ENCODE results near the gene OR1I1. TPM values are rescaled to one million over a fixed set of nuclear protein-coding genes. Genes with fewer than 3 reads are reported as not detected.

OR1I1 gene
- total and polyA plus RNA-seq, 8 donors: not detected

GRCh38 chr19:15042003-15042402 is 40.0 kb upstream of the OR1I1 start:
- no peaks in the 10 kb centered on the region for H3K9me3 ChIP-seq
- TF ChIP-seq CTCF (IDR thresholded peaks at IDR 0.05) (no peak), EP300 (IDR thresholded peaks at IDR 0.05) (no peak), POLR2AphosphoS5 (IDR thresholded peaks at IDR 0.05) (no peak), POLR2A (IDR thresholded peaks at IDR 0.05) (no peak)
- H3K4me3 ChIP-seq: no peak overlapping the region
- no peak for DNase-seq
- no peaks in the 10 kb centered on the region for H3K4me1 ChIP-seq
- no peak overlapping the region for H3K27ac ChIP-seq
- intact Hi-C loops (cut with DNase I; ENCODE audit: low total_unique reads): no loop called here
- H3K36me3 ChIP-seq: no peaks in the 10 kb centered on the region
- 52 to 78% (median 67%) methylated on average over 1 of the region's 1 CpG for WGBS, 5 donors
- peaks cover 0 to 25% (median 0%) of the 10 kb centered on the region in 3 donors for H3K27me3 ChIP-seq

GRCh38 chr19:15042826-15043225 is 39.2 kb upstream of the OR1I1 start:
- intact Hi-C loops (cut with DNase I; ENCODE audit: low total_unique reads): no loop called here
- Histone ChIP-seq H3K27me3 (peaks cover 0 to 30% (median 0%) of the 10 kb centered on the region in 3 donors), H3K36me3 (no peaks in the 10 kb centered on the region), H3K27ac (no peak overlapping the region), H3K4me1 (no peaks in the 10 kb centered on the region), H3K4me3 (no peak overlapping the region), H3K9me3 (no peaks in the 10 kb centered on the region)
- TF ChIP-seq POLR2A (IDR thresholded peaks at IDR 0.05): no peak
- TF ChIP-seq EP300 (IDR thresholded peaks at IDR 0.05): no peak
- TF ChIP-seq POLR2AphosphoS5 (IDR thresholded peaks at IDR 0.05): no peak
- no peak for TF ChIP-seq CTCF (IDR thresholded peaks at IDR 0.05)
- 73 to 88% (median 81%) methylated on average over 2 of the region's 2 CpGs for WGBS, 5 donors
- no peak for DNase-seq

GRCh38 chr19:15045506-15045905 is 36.5 kb upstream of the OR1I1 start:
- Histone ChIP-seq H3K4me1 (no peaks in the 10 kb centered on the region), H3K4me3 (no peak overlapping the region), H3K9me3 (no peaks in the 10 kb centered on the region), H3K27me3 (peaks cover 0 to 39% (median 0%) of the 10 kb centered on the region in 3 donors), H3K36me3 (no peaks in the 10 kb centered on the region), H3K27ac (no peak overlapping the region)
- no peak for TF ChIP-seq CTCF (IDR thresholded peaks at IDR 0.05)
- TF ChIP-seq POLR2AphosphoS5 (IDR thresholded peaks at IDR 0.05): no peak
- TF ChIP-seq EP300 (IDR thresholded peaks at IDR 0.05): no peak
- no peak for TF ChIP-seq POLR2A (IDR thresholded peaks at IDR 0.05)
- 49 to 76% (median 52%) methylated on average over 3 of the region's 3 CpGs for WGBS, 5 donors
- intact Hi-C loops (cut with DNase I; ENCODE audit: low total_unique reads): no loop called here
- no peak for DNase-seq

GRCh38 chr19:15047680-15048079 is 34.3 kb upstream of the OR1I1 start:
- DNase-seq: no peak
- intact Hi-C loops (cut with DNase I; ENCODE audit: low total_unique reads): no loop called here

More at GRCh38 chr19:15047680-15048079, 34.3 kb upstream of the OR1I1 start:
- no peaks in the 10 kb centered on the region for H3K36me3 ChIP-seq
- no peak overlapping the region for H3K27ac ChIP-seq
- no peak for TF ChIP-seq POLR2AphosphoS5 (IDR thresholded peaks at IDR 0.05)
- no peak for TF ChIP-seq CTCF (IDR thresholded peaks at IDR 0.05)
- no peak for TF ChIP-seq EP300 (IDR thresholded peaks at IDR 0.05)
- TF ChIP-seq POLR2A (IDR thresholded peaks at IDR 0.05): no peak
- 63 to 88% (median 84%) methylated on average over 11 of the region's 11 CpGs for WGBS, 5 donors
- peaks cover 0 to 31% (median 0%) of the 10 kb centered on the region in 3 donors for H3K27me3 ChIP-seq
- no peaks in the 10 kb centered on the region for H3K9me3 ChIP-seq
- no peak overlapping the region for H3K4me3 ChIP-seq
- H3K4me1 ChIP-seq: no peaks in the 10 kb centered on the region

Data from stomach (tissue), 9 donors.